NCI-H524 (cell line): ENCODE measurements around the gene ESRRA.

Experiments used
- DNase-seq, 2 experiments: peaks; one replicate each; lab custom pipeline; 2025; lab: John Stamatoyannopoulos, UW

The ESRRA gene

DNA sequence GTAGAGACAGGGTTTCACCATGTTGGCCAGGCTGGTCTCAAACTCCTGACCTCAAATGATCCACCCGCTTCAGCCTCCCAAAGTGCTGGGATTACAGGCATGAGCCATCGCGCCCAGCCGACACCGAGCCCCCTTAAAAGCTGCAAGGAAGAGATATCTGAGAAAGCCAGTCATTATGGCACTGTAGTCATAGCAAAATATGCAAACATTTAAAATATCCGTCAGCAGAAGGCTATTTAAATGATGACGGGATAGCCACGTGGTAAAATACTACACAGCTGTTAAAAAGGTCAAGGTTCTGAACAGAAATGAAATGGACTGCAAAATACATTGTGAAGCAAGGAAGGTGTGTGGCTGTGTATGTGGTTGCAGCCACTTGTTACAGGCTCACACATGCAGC, 28.2 kb downstream of the ESRRA start:
- no peak for DNase-seq

DNA sequence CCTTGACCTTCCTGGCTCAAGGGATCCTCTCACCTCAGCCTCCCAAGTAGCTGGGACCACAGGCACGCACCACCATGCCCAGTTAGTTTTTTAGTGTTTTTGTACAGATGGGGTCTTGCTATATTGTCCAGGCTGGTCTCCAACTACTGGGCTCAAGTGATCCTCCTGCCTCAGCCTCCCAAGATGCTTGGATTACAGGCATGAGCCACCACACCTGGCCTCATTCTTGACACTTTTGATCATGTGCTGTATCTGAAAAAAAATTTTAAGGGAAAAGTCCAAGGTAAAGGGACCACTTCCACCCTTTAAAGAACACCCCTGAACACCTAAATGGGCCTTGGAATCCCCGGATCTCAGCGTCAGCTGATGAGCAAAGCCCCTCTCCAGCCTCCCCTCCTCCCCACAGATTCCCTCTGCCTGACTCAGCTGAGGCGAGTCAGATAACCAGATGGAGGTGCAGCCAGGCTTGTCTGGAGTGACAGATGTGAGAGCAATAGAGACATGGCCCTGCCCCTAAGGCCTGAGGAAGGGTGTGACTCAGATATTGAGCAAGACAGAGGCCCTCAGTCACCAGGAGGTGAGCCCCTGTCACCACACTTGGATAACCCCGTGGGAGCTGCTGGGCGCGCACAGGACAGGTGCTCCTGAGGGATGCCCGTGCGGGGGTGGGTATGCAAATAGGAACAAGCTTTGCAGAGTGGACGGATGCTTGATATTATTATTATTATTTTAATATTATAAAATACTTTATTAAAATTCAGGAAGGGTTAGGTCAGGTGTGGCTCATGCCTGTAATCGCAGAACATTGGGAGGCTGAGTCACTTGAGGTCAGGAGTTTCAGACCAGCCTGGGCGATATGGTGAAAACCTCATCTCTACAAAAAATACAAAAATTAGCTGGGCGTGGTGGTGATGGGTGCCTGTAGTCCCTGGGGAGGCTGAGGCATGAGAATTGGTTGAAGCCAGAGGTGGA, 29.7 kb downstream of the ESRRA start:
- peak; percentile 95 to 98 for DNase-seq

DNA sequence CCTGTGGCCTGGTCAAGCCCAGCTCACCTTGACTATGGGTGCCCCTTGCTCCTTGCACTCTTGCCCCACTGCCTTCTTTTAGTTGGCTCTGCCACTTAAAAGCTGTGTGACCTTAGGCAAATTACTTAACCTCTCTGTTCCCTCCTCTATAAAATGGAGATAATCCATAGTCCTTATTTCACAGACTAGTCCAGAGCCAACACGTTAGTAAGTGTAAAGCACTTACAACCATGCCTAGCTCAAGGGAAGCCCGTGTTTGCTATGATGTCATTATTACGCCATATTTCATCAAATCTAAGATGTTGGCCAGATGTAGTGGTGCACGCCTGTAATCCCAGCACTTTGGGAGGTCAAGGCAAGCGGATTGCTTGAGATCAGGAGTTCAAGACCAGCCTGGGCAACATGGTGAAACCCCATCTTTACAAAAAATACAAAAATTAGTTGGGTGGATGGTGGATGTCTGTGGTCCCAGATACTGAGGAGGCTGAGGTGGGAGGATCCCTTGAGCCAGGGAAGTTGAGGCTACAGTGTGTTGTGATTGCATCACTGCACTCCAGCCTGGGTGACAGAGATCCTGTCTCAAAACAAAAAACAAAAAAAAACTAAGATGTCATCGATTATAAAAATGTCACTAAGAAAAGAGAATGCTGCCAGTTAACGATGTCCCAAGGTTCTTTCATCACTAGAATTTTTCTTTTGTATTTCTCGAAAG, 32.4 kb downstream of the ESRRA start:
- DNase-seq, result no peak

DNA sequence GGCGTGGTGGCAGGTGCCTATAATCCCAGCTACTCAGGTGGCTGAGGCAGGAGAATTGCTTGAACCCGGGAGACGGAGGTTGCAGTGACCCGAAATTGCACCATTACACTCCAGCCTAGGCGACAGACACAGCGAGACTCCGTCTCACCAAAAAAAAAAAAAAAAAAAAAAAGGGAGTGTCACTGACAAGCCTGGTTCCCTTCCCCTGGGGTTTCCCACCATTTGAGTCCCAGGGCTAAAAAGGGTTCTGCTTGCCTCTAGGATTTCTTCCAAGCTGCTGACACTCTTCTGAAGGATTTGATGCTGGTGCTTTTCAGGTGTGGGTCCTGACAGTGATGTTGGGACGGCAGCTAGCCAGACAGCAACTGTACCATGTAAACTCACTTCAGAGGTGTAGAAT, 33.4 kb downstream of the ESRRA start:
- DNase-seq, result no peak

DNA sequence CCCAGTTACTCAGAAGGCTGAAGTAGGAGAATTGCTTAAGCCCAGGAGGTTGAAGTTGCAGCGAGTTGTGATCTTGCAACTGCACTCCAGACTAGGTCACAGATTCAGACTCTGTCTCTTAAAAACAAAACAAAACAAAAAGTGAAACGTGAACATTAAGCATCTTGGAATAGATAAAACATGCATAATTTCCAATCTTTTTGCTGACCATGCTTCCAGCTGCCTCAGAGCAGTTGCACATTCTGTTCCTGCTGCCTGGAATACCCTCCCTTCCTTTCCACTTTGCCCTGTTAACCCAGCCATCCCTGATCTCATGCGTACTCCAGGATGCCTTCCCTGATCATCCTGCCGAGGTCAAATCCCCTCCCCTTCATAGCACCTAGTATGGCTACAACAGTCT, 34.0 kb downstream of the ESRRA start:
- no peak for DNase-seq

DNA sequence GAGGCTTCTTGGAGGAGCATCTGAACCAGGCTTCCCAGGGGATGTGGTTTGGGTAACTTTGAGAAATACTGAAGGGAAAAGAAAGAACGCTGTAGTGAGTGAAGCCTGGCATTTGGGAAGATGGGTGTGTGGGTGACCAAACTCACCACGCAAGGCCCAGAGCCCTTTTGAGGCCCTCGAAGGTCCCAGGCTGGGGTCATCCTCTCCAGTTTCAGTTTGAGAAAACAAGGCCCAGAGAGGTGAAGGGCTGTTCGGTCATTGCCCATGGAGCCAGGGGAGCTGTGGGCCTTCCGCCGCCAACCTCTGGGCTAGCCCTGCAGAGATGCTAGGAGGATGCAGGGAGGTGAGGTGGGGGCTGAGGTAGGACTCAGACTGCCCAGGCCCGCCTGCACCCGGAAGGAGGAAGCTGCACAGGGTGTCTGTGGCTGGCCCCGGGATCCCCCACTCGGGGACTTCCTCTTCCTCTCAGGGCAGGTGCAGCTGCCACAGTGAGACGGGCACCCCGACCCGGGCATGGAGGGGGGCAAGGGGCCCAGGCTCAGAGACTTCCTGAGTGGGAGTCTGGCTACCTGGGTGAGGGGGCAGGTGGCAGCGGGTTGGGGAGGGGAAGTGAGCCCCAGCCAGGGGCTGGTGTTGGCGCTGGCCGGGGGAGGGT, 34.6 kb downstream of the ESRRA start, which contains the start of gene CCDC88B:
TSS of gene CCDC88B (plus strand) at position 451 of the 655 bp plus-strand sequence. CDS start at position 514, 63 bp downstream.
- no peak for DNase-seq

DNA sequence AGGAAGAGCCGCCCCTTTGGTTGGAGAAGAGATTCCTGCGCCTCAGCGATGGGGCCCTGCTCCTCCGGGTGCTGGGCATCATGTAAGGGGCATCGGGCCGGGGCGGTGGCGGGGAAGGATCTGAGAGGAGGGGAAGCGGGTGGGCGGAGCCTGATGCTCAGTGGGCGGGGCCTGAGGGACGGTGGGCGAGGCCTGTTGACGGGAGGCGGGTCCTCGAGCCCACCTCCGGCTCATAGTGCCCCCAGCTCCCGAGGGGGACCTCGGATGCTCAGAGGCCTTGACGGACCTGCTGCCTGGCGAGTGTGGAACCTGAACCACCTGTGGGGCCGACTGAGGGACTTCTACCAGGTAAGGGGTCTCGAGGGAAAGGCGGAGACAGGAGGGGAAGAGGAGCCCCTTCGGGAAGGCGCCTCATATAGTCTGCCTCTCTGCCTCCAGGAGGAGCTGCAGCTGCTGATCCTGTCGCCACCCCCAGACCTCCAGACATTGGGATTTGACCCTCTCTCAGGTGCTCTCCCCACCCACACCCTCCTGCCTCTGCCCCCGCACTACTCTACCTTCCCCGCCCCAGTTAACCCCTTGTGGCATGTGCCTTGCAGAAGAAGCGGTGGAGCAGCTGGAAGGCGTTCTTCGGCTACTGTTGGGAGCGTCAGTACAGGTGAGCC, 35.5 kb downstream of the ESRRA start:
- DNase-seq, result no peak

DNA sequence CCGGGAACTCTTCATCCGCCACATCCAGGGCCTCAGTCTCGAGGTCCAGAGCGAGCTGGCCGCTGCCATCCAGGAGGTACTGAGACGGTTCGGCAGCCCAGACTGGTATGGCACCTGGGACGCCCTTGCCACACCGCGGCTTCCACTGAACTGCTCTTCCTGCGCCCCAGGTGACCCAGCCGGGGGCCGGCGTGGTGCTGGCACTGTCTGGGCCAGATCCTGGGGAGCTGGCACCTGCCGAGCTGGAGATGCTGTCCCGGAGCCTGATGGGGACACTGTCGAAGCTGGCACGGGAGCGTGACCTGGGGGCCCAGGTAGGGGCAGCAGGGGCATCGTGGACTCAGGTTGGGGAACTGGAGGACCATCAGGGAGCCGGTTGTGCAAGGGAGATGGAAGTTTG, 36.1 kb downstream of the ESRRA start:
- DNase-seq, result no peak

DNA sequence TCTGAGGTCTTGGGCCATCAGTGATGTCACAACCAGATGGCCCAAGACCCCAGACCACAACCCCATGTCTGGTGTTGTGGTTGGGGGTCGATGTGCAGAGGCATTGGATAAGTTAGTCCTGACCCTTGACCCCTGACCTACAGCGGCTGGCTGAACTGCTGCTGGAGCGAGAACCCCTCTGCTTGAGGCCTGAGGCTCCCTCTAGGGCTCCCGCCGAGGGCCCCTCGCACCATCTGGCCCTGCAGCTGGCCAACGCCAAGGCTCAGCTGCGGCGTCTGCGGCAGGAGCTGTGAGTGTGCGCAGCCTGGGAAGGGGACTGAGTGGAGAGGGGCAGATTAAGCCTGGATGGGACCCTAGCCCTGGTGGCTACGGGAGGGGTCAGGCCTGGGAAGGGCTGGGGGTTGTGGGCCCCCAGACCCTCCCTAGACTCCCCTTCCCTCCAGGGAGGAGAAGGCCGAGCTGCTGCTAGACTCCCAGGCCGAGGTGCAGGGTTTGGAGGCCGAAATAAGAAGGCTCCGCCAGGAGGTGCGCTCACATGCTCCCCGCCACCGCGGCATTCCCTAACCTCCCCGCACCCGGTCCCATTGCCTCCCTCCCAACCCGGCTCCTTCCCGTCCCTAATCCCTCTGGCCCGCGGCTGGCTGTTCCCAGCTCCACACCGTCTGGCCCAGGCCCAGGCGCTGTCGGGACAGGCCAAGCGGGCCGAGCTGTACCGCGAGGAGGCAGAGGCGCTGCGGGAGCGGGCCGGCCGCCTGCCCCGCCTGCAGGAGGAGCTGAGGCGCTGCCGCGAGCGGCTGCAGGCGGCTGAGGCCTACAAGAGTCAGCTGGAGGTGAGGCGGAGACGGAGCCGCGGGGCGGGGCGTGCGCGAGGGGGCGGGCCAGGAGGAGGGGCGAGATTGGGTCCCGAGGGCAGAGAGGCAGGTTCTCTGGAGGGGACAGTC, 36.8 kb downstream of the ESRRA start:
- peak; percentile 84 to 92 for DNase-seq

DNA sequence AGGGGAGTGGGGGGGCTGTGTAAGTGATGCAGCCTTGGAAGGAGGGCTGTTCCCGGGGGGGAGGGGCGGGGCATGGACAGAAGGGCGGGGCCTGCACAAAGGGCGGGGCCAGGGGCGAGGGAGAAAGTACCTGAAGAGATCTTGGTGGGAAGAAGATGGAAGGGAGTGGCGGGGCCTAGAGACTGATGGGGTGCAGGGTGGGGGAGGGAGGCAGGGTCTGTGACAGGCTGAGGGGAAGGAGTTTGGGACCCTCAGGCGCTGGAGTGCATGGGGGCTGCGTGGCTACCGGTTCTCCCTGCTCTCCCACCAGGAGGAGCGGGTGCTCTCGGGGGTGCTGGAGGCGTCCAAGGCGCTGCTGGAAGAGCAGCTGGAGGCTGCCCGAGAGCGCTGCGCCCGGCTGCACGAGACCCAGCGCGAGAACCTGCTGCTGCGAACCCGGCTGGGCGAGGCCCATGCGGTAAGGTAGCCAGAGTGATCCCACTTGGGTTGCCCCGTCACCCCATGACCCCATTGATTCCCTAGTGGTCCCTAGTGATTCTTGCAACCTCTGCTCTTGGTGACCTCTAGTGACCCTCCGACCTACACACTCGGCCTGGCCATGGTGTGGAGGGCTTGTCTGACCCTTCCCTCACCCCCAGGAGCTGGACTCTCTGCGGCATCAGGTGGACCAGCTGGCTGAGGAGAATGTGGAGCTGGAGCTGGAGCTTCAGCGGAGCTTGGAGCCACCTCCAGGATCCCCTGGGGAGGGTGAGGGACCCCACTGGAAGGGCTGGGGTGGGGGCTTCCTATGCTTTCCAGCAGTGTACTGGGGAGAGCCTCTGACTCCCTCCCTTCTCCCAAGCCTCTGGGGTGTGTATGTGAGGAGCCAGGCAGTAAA, 37.8 kb downstream of the ESRRA start:
- DNase-seq, result no peak

DNA sequence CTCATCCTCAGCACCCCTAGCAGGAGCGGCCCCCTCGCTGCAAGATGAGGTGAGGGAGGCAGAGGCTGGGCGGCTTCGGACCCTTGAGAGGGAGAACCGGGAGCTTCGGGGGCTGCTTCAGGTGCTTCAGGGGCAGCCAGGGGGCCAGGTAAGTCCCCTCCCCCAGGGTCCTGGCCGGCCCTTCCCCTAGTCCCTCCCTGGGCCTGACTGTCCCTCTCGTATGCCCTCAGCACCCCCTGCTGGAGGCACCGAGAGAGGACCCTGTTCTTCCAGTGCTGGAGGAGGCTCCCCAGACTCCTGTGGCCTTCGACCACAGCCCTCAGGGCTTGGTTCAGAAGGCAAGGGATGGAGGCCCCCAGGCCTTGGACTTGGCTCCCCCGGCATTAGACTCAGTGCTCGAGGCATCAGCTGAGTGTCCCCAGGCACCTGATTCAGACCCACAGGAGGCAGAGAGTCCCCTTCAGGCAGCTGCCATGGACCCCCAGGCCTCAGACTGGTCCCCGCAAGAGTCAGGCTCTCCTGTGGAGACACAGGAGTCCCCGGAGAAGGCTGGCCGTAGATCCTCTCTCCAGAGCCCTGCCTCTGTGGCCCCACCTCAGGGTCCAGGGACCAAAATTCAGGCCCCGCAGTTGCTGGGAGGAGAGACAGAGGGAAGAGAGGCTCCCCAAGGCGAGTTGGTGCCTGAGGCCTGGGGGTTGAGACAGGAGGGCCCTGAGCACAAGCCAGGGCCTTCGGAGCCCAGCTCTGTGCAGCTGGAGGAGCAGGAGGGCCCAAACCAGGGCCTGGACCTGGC, 38.6 kb downstream of the ESRRA start:
- no peak for DNase-seq

DNA sequence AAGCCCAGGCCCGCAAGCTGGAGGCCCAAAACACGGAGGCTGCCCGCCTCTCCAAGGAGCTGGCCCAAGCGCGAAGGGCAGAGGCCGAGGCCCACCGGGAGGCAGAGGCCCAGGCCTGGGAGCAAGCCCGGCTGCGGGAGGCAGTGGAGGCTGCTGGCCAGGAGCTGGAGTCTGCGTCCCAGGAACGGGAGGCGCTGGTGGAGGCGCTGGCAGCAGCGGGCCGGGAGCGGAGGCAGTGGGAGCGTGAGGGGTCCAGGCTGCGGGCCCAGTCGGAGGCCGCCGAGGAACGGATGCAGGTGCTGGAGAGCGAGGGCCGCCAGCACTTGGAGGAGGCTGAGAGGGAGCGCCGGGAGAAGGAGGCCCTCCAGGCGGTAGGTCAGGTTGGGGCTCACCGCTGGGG, 39.5 kb downstream of the ESRRA start:
- DNase-seq, result no peak

DNA sequence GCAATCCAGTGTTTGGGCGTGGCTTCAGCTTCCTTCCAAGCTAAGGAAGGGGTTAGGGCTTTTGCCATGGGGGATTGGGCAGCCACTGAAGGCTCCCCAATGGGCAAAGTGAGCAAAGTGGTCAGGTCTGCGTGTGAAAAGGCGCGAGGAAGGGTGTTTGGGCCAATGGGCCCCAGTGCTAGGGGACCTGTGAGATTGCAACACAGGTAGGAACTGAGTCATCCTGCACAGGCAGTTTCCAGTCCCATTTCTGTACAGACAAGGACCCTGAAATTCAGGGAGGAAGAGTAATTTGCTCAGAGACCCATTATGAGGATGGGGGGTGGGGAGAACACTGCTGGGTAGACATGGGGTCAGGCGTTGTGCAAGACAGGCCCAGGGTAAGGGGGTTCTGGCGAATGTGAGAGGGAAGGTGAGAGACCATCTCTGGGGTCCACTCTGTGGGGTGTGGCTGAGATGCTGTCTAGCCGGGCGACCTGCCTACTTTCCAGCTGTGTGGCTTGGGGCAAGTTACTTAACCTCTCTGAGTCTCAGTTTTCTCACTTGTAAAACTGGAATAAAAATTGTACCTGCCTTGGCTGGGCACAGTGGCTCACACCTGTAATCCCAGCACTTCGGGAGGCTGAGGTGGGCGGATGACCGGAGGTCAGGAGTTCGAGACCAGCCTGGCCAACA, 42.0 kb downstream of the ESRRA start:
- DNase-seq, result no peak

DNA sequence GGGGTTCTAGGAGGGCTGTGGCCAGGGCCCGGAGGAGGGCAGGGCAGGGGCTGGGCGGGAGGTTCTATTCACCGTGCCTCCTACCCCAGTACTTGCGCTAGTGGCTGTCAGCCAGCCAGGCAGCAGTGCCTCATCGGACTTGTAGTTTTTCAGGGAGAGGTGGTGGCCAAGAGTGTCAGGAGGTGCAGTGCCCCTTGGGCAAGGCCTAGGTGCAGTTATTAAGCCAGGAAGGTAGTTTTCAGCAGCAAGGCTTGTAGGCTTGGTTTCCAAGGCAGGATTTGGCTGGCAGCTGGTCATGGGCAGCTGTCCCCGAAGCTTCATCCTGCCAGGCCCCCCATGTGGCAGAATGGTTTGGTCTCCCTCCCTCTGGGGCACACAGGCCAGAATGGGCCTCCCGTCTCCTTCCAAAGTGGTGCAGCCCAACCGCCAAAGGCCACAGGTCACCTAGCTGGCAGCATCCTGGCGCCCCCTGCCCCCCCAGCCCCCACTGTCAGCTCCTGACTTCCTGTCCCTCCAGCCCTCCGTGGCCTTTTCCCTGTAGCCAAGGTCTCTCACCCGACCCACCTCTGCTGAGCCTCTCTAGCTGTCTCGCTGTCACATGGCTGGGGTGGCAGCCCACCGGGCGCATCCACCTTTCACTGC, 43.2 kb downstream of the ESRRA start:
- peak; percentile 77 to 80 for DNase-seq

DNA sequence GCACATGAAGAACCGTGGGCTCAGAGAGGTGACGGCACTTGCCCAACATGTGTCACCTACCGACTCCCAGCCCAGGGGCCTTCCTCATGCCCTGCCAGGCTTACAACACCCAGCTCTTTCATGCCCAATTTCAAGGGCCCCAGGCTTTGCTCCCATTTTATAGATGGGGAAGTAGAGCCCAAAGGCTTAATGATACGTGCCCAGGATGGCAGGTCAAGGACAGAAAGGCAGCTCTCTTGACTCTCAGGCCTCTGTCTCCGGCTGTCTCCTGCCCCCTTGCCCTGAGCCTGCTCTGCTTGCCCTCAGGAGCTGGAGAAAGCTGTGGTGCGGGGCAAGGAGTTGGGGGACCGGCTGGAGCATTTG, 43.7 kb downstream of the ESRRA start:
- no peak for DNase-seq

DNA sequence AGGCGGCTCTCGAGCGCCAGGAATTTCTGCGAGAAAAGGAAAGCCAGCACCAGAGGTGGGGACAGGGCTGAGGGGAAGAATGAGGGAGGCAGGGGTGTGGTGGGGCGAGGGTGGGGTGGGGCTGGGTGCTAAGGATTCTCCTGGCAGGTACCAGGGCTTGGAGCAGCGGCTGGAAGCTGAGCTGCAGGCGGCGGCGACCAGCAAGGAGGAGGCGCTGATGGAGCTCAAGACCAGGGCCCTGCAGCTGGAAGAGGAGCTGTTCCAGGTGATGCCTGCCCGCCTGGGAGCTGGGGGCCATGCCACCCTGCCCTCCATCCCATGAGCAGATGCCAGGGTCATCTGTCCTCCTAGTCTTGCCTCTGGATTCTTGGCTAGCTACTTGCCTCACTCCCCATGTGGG, 44.1 kb downstream of the ESRRA start:
- no peak for DNase-seq

DNA sequence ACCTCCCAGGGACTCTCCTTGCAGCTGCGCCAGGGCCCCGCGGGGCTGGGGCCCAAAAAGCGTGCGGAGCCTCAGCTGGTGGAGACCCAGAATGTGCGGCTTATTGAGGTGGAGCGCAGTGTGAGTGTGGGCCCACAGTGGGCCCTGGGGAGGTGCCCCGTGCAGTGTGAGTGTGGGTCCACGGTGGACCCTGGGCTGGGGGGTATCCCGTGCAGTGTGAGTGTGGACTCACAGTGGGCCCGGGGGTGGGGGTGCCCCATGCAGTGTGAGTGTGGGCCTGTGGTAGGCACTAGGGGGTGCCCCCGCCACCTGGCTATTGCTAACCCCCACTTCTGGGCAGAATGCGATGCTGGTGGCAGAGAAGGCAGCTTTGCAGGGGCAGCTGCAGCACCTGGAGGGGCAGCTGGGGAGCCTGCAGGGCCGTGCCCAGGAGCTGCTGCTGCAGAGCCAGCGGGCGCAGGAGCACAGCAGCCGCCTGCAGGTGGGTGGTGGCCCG, 45.9 kb downstream of the ESRRA start:
- DNase-seq, result no peak
